Activated CD4-positive, alpha-beta T cell treated with anti-CD3 and anti-CD28 coated beads, Interleukin-2, amount 50 U/mL, for 16 hours (primary cell): ENCODE data around the gene LSMEM2.
"Not testable (repeated sequence)": the region's sequence is repeated elsewhere in the genome, so short reads cannot be mapped to it uniquely, and the experiment has no call there.

Source experiments
- DNase-seq: peaks from one replicate; pipeline ENCODE4 v3.0.0-alpha.2; 2020

The LSMEM2 gene

GRCh38 chr3:50266836-50267235 is 12.1 kb upstream of the LSMEM2 start:
- DNase-seq: no peak

GRCh38 chr3:50267280-50267913 is 11.5 kb upstream of the LSMEM2 start:
- DNase-seq: no peak

GRCh38 chr3:50268276-50268675 is 10.6 kb upstream of the LSMEM2 start:
- no peak for DNase-seq

GRCh38 chr3:50268703-50269451 is 10.0 kb upstream of the LSMEM2 start, which contains the start of gene SEMA3B:
Gene SEMA3B (plus strand): TSS chr3:50269147. CDS start chr3:50269241, 94 bp downstream.
- no peak for DNase-seq

- no peak for DNase-seq
Observed at GRCh38 chr3:50269460-50269859, 9.4 kb upstream of the LSMEM2 start.

GRCh38 chr3:50269977-50270413 is 8.9 kb upstream of the LSMEM2 start:
- DNase-seq: no peak

- no peak for DNase-seq
Observed at GRCh38 chr3:50270422-50271224, 8.3 kb upstream of the LSMEM2 start.

GRCh38 chr3:50271314-50271936 is 7.5 kb upstream of the LSMEM2 start:
- DNase-seq: no peak

GRCh38 chr3:50272538-50272910 is 6.4 kb upstream of the LSMEM2 start:
- not testable (repeated sequence) for DNase-seq

GRCh38 chr3:50272911-50273688 is 5.8 kb upstream of the LSMEM2 start:
- DNase-seq: peak; percentile 92

- DNase-seq: no peak
Observed at GRCh38 chr3:50273689-50274065, 5.2 kb upstream of the LSMEM2 start.

GRCh38 chr3:50274371-50275104 is 4.3 kb upstream of the LSMEM2 start:
- peak; percentile 80 for DNase-seq

- DNase-seq: no peak
Observed at GRCh38 chr3:50275141-50275995, 3.5 kb upstream of the LSMEM2 start.

GRCh38 chr3:50275996-50276761 is 2.7 kb upstream of the LSMEM2 start:
- DNase-seq: peak; percentile 42

GRCh38 chr3:50276762-50277101 is 2.2 kb upstream of the LSMEM2 start:
- no peak for DNase-seq

GRCh38 chr3:50278123-50278879 is 586 bp upstream of the LSMEM2 start:
- no peak for DNase-seq

GRCh38 chr3:50279255-50280016 is 549 bp downstream of the LSMEM2 start:
- no peak for DNase-seq

- DNase-seq: not testable (repeated sequence)
Observed at GRCh38 chr3:50284121-50284520, 5.2 kb downstream of the LSMEM2 start.
